Measurements from ENCODE around the gene FBXL13.

Gene FBXL13

GRCh38 chr7:102897211-102897631 is 177.4 kb downstream of the FBXL13 start:
- Histone ChIP-seq H3K9me3 (ENCODE audit: control insufficient read depth, low read length) (no peaks in the 10 kb centered on the region), H3K36me3 (ENCODE audit: control insufficient read depth, insufficient read depth, low read length) (no peaks in the 10 kb centered on the region), H3K4me3 (ENCODE audit: extremely low read depth, insufficient read depth, low read length, poor library complexity, severe bottlenecking) (no peak overlapping the region), H3K4me1 (ENCODE audit: control insufficient read depth, insufficient read depth, low read length, poor library complexity, severe bottlenecking) (no peaks in the 10 kb centered on the region), H3K27ac (ENCODE audit: low read depth, low read length, severe bottlenecking) (no peak overlapping the region)
- 67 to 89% methylated on average over 1 of the region's 2 CpGs for WGBS, 2 experiments (ENCODE audit: insufficient coverage in 2 of 2)

- Histone ChIP-seq H3K36me3 (ENCODE audit: control insufficient read depth, insufficient read depth, low read length) (no peaks in the 10 kb centered on the region), H3K9me3 (ENCODE audit: control insufficient read depth, low read length) (no peaks in the 10 kb centered on the region), H3K27ac (ENCODE audit: low read depth, low read length, severe bottlenecking) (no peak overlapping the region), H3K4me3 (ENCODE audit: extremely low read depth, insufficient read depth, low read length, poor library complexity, severe bottlenecking) (no peak overlapping the region), H3K4me1 (ENCODE audit: control insufficient read depth, insufficient read depth, low read length, poor library complexity, severe bottlenecking) (no peaks in the 10 kb centered on the region)
These were observed 178.0 kb downstream of the FBXL13 start for GRCh38 chr7:102896585-102896984.

GRCh38 chr7:102895602-102896001 is 179.0 kb downstream of the FBXL13 start:
- H3K4me1 ChIP-seq (ENCODE audit: control insufficient read depth, insufficient read depth, low read length, poor library complexity, severe bottlenecking) = peaks cover 6% of the 10 kb centered on the region
- H3K9me3 ChIP-seq (ENCODE audit: control insufficient read depth, low read length) = no peaks in the 10 kb centered on the region
- no peaks in the 10 kb centered on the region for H3K36me3 ChIP-seq (ENCODE audit: control insufficient read depth, insufficient read depth, low read length)
- H3K4me3 ChIP-seq (ENCODE audit: extremely low read depth, insufficient read depth, low read length, poor library complexity, severe bottlenecking) = no peak overlapping the region
- WGBS, 2 experiments (ENCODE audit: insufficient coverage in 2 of 2) = 80 to 86% methylated on average over 1 of the region's 3 CpGs
- H3K27ac ChIP-seq (ENCODE audit: low read depth, low read length, severe bottlenecking) = no peak overlapping the region

GRCh38 chr7:102892631-102893278 is 181.8 kb downstream of the FBXL13 start:
- 100% methylated on average over 1 of the region's 1 CpG for WGBS, 2 experiments (ENCODE audit: insufficient coverage in 2 of 2)
- H3K9me3 ChIP-seq (ENCODE audit: control insufficient read depth, low read length) = no peaks in the 10 kb centered on the region
- H3K36me3 ChIP-seq (ENCODE audit: control insufficient read depth, insufficient read depth, low read length) = no peaks in the 10 kb centered on the region
- peaks cover 13% of the 10 kb centered on the region for H3K4me1 ChIP-seq (ENCODE audit: control insufficient read depth, insufficient read depth, low read length, poor library complexity, severe bottlenecking)
- no peak overlapping the region for H3K27ac ChIP-seq (ENCODE audit: low read depth, low read length, severe bottlenecking)
- H3K4me3 ChIP-seq (ENCODE audit: extremely low read depth, insufficient read depth, low read length, poor library complexity, severe bottlenecking) = no peak overlapping the region

GRCh38 chr7:102891693-102892261 is 182.8 kb downstream of the FBXL13 start:
- 100% methylated on average over 1 of the region's 1 CpG; no CpG with 5 or more reads in 1 of the 2 experiments for WGBS, 2 experiments (ENCODE audit: insufficient coverage in 2 of 2)
- no peaks in the 10 kb centered on the region for H3K36me3 ChIP-seq (ENCODE audit: control insufficient read depth, insufficient read depth, low read length)
- peaks cover 13% of the 10 kb centered on the region for H3K4me1 ChIP-seq (ENCODE audit: control insufficient read depth, insufficient read depth, low read length, poor library complexity, severe bottlenecking)
- H3K4me3 ChIP-seq (ENCODE audit: extremely low read depth, insufficient read depth, low read length, poor library complexity, severe bottlenecking) = no peak overlapping the region
- no peaks in the 10 kb centered on the region for H3K9me3 ChIP-seq (ENCODE audit: control insufficient read depth, low read length)
- H3K27ac ChIP-seq (ENCODE audit: low read depth, low read length, severe bottlenecking) = no peak overlapping the region

- Histone ChIP-seq H3K9me3 (ENCODE audit: control insufficient read depth, low read length) (no peaks in the 10 kb centered on the region), H3K27ac (ENCODE audit: low read depth, low read length, severe bottlenecking) (no peak overlapping the region), H3K4me3 (ENCODE audit: extremely low read depth, insufficient read depth, low read length, poor library complexity, severe bottlenecking) (no peak overlapping the region), H3K4me1 (ENCODE audit: control insufficient read depth, insufficient read depth, low read length, poor library complexity, severe bottlenecking) (peaks cover 13% of the 10 kb centered on the region), H3K36me3 (ENCODE audit: control insufficient read depth, insufficient read depth, low read length) (no peaks in the 10 kb centered on the region)
- WGBS, 2 experiments (ENCODE audit: insufficient coverage in 2 of 2) = 100% methylated on average over 1 of the region's 5 CpGs
These were observed 183.5 kb downstream of the FBXL13 start for GRCh38 chr7:102890971-102891692.

GRCh38 chr7:102890292-102890970 is 184.2 kb downstream of the FBXL13 start:
- H3K9me3 ChIP-seq (ENCODE audit: control insufficient read depth, low read length) = no peaks in the 10 kb centered on the region
- no peak overlapping the region for H3K4me3 ChIP-seq (ENCODE audit: extremely low read depth, insufficient read depth, low read length, poor library complexity, severe bottlenecking)
- H3K4me1 ChIP-seq (ENCODE audit: control insufficient read depth, insufficient read depth, low read length, poor library complexity, severe bottlenecking) = peaks cover 13% of the 10 kb centered on the region
- 84 to 86% methylated on average over 1 to 2 of the region's 2 CpGs for WGBS, 2 experiments (ENCODE audit: insufficient coverage in 2 of 2)
- H3K36me3 ChIP-seq (ENCODE audit: control insufficient read depth, insufficient read depth, low read length) = no peaks in the 10 kb centered on the region
- peak overlapping the region; percentile 4 for H3K27ac ChIP-seq (ENCODE audit: low read depth, low read length, severe bottlenecking)

GRCh38 chr7:102889851-102890250 is 184.7 kb downstream of the FBXL13 start:
- Histone ChIP-seq H3K4me1 (ENCODE audit: control insufficient read depth, insufficient read depth, low read length, poor library complexity, severe bottlenecking) (peaks cover 13% of the 10 kb centered on the region), H3K4me3 (ENCODE audit: extremely low read depth, insufficient read depth, low read length, poor library complexity, severe bottlenecking) (no peak overlapping the region), H3K36me3 (ENCODE audit: control insufficient read depth, insufficient read depth, low read length) (no peaks in the 10 kb centered on the region), H3K9me3 (ENCODE audit: control insufficient read depth, low read length) (no peaks in the 10 kb centered on the region), H3K27ac (ENCODE audit: low read depth, low read length, severe bottlenecking) (no peak overlapping the region)
- 100% methylated on average over 1 of the region's 2 CpGs for WGBS, 2 experiments (ENCODE audit: insufficient coverage in 2 of 2)

GRCh38 chr7:102888561-102889233 is 185.9 kb downstream of the FBXL13 start:
- WGBS, 2 experiments (ENCODE audit: insufficient coverage in 2 of 2) = 88 to 100% methylated on average over 2 to 3 of the region's 3 CpGs
- Histone ChIP-seq H3K9me3 (ENCODE audit: control insufficient read depth, low read length) (no peaks in the 10 kb centered on the region), H3K4me1 (ENCODE audit: control insufficient read depth, insufficient read depth, low read length, poor library complexity, severe bottlenecking) (peaks cover 13% of the 10 kb centered on the region)

GRCh38 chr7:102883098-102883860 is 191.3 kb downstream of the FBXL13 start:
- 80 to 100% methylated on average over 1 to 2 of the region's 6 CpGs for WGBS, 2 experiments (ENCODE audit: insufficient coverage in 2 of 2)
- H3K27ac ChIP-seq (ENCODE audit: low read depth, low read length, severe bottlenecking) = no peak overlapping the region
- H3K4me3 ChIP-seq (ENCODE audit: extremely low read depth, insufficient read depth, low read length, poor library complexity, severe bottlenecking) = no peak overlapping the region
- no peaks in the 10 kb centered on the region for H3K36me3 ChIP-seq (ENCODE audit: control insufficient read depth, insufficient read depth, low read length)
- H3K9me3 ChIP-seq (ENCODE audit: control insufficient read depth, low read length) = no peaks in the 10 kb centered on the region
- H3K4me1 ChIP-seq (ENCODE audit: control insufficient read depth, insufficient read depth, low read length, poor library complexity, severe bottlenecking) = no peaks in the 10 kb centered on the region

More at GRCh38 chr7:102888561-102889233, 185.9 kb downstream of the FBXL13 start:
- Histone ChIP-seq H3K27ac (ENCODE audit: low read depth, low read length, severe bottlenecking) (no peak overlapping the region), H3K4me3 (ENCODE audit: extremely low read depth, insufficient read depth, low read length, poor library complexity, severe bottlenecking) (no peak overlapping the region), H3K36me3 (ENCODE audit: control insufficient read depth, insufficient read depth, low read length) (no peaks in the 10 kb centered on the region)

Data from mesodermal cell (in vitro differentiated cells).